NCI-H1694 treated with DMSO at 0.1 percent for 48 hours (cell line): ENCODE results near the gene RBM7.

ENCODE experiments used
- DNase-seq: peaks from one replicate; lab custom pipeline; 2025; lab: John Stamatoyannopoulos, UW

The RBM7 gene, protein sequence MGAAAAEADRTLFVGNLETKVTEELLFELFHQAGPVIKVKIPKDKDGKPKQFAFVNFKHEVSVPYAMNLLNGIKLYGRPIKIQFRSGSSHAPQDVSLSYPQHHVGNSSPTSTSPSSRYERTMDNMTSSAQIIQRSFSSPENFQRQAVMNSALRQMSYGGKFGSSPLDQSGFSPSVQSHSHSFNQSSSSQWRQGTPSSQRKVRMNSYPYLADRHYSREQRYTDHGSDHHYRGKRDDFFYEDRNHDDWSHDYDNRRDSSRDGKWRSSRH

DNA sequence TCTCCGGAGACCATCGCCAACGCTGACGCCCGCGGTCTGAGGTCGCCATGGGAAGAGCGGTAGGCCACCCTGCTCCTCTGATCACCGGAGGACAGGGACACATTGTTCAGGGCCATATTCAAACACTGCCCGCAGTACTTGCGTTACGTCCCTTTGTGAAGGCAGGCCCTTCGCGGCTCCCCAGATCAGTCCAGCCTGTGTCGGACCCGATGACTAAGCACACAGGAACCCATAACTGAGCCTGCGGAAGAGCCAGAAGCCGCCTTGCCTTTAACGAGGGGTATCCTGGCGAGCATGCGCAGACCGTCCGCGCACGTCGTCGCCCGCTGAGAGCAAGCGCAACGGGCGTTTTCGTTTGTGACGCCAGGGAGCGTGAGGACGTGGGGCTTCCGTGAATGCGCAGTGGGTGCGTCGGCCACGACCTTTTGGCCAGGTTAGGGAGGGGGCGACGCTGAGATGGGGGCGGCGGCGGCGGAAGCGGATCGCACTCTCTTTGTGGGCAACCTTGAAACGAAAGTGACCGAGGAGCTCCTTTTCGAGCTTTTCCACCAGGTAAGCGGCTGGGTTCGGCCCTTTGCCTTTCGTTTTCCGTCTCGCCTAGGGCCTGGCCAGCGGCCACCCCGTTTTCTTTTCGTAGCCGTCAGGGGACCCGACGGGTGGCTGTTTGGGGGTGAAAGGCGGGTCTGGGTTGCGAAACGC, at the start of gene RBM7, which contains the start of gene C11orf71:
TSS of gene RBM7 (plus strand) at position 451 of the 699 bp plus-strand sequence. CDS start at position 457, 6 bp downstream.
TSS of gene C11orf71 (minus strand) at position 296 of the 699 bp plus-strand sequence. CDS start at position 116, 180 bp downstream.
- peak; percentile 55 for DNase-seq

DNA sequence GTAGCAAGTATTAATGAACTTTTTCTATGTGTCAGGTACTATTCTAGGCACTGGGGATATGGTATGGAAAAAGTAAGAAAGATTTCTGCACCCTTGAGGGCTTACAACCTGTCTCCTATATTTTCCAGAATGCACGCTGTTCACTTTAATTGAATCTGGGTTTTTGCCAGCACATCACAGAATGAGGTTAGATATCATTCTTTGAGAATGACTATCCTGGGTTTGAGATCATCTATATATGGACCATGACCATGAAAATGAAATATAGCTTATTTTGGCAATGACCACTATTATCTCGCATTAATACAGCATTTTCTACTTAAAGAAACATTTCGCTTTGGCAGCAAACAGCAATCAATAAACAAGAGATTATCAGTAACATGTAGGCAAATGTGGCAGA, 47.0 kb upstream of the RBM7 start:
- no peak for DNase-seq

- DNase-seq = no peak
These were observed 46.4 kb upstream of the RBM7 start for GRCh38 chr11:114354076-114354475.

- no peak for DNase-seq
These were observed 41.8 kb upstream of the RBM7 start for GRCh38 chr11:114358716-114359115.

DNA sequence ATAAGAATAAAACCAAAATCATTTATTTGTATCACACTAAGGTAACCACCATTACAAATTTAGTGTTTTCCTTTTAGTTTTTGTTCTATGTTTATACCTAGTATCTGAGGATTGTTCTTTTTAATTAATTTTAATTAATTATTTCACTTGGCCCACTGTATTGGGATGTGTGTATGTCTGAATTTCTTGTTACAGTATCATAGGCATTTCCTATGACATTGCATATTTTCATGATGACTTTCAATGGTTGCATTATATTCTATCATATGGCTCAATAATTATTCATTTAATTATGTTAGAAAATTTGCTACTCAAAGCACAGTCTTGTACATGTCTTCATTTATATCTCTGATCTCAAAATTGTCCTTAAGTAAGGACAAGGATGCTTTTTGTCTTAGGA, 41.1 kb upstream of the RBM7 start:
- no peak for DNase-seq

GRCh38 chr11:114362326-114362725, 38.1 kb upstream of the RBM7 start:
- DNase-seq = no peak

DNA sequence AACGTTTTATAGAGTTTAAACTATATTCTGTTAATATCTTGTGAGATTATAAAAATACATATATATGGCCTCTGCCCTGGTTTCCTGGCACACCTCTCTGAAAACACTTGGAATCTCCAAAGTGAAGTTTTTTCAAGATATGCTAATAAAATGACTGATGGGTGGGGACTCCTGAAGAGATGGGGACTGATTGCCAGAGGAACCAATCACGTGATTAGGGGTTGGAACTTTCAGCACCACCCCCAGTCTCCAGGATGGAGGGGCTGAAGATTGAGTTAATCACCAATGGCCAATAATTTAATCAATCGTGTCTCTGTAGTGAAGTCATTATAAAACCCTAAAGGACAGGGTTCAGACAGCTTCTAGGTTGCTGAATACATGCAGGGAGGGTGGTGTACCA, 37.5 kb upstream of the RBM7 start:
- DNase-seq = no peak

- no peak for DNase-seq
These were observed 33.9 kb upstream of the RBM7 start for GRCh38 chr11:114366331-114367243.

DNA sequence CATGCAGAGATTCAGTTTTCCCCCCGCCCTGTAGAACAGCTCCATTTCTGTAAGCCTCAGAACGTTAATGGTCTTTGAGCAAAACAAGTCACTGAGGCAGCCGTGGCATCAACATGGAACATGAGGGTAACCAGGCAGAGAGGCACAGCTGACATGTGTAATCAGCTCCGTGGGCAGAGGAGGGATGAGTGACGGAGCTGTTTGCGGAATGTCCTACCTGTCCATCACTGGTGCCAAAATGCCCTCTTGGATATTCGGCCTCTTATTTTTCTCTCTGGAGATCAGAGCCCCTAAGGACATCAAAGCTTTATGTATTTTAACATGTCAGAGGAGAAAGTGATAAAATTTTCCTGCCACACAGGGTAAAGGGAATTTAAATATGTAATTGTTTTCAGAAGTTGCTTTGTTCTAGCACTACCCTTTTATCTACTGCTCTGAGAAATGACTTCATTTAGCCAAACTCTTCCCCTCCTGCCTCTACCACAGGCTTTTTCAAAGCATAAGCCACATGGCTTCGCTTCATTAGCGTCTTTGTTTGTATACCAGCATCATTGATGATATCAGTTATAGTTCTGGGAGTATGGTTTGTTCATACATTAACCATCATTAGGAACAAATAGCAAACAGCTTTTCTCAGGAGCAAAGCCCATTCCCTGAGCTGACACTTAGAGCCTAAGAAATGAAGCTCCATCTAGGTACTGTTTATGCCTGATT, 33.1 kb upstream of the RBM7 start:
- no peak for DNase-seq

DNA sequence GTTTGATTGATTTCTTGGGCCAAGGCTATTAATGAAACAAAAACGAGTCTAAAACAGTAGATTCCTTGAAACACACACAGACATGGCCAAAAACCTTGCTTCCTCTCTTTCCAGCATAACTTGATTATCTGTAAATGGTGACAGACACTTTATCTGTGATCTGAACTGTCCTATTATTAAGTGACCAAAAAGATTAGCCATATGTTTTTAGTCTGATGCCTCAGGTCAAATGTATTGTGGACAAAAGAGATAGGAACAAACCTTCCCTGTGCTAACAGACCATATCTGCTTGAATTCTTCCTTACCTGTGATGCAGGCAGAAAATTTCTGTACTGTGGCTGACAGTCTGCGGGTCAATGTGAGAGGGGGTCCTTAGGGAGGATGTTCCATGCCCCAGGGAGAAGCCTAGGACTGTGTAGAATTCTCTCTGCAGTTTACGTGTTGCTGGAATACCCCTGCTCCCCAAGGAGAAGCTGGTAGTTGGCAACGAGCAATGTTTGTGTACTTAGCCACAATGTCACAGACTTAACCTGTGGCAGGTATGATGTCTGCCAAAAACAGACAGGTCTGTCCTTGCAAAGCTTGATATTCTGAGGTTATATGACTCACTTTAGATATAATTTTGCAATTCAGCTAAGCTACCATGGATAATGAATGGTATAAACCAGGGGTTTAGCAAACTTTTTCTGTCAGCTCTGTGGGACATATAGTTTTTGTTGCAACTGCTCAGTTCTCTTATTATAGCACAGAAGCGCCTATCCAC, 31.4 kb upstream of the RBM7 start:
- no peak for DNase-seq

- DNase-seq = no peak
These were observed 25.4 kb upstream of the RBM7 start for GRCh38 chr11:114375052-114375451.

DNA sequence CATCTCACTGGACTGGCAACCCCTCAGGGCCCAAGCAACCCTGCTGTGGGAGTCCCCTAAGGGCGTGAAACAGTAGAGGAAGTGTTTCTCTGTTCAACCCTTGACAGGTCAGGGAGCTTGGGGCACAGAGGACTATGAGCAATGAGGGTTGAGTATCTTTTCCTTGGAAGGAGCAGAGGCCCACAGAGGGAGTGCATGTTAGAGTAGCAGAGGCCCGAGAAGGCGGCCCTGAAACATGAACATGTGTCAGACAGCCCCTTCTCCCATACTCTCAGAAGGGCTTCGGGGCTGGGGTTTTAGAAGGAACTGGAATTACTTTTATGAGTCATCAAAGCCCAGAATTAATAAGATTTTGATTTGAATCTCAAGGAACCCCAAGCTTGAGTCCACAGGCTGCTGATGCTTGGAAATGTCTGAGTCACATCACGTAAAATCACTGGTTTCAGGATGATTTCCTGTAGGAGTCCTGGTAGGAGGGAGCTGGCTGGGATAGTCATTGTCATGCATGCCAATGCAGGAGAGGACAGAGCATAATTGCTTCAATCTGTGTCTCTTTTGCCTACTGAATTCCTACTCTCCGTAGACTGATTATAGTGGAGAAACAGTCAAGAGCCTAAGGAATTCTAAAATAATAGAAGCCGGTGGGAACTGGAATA, 22.7 kb upstream of the RBM7 start:
- DNase-seq = no peak

DNA sequence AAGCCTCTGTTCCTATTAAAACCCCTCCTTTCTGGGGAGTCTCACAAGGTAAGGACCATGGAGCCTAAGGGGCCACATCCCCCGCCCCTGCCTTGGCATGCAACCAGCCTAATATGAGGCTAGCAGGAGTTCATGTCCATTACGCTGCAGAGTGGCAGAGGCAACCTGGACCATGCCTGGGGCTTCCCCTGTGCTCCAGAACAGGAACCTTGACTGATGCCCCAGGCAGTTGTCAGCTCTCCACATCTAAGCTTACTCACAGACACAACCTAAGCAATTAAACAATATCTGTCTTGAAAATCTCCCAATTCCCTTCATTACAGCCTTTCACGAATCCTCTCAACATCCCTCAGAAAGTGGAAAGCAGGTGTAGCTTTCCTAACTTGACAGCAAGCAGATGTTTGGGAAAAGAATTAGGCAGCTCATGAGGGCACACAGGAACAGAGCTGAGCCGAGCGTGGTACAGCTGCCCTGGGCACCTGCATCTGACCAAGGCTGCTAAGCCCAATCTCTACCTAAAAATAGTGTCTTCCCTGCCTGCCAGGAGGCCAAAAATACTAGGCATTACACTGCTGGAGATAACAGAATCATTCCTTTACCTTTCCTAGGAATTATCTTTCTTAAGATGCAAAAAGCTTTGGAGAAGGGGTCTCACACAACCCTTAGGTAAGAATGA, 20.9 kb upstream of the RBM7 start:
- no peak for DNase-seq

DNA sequence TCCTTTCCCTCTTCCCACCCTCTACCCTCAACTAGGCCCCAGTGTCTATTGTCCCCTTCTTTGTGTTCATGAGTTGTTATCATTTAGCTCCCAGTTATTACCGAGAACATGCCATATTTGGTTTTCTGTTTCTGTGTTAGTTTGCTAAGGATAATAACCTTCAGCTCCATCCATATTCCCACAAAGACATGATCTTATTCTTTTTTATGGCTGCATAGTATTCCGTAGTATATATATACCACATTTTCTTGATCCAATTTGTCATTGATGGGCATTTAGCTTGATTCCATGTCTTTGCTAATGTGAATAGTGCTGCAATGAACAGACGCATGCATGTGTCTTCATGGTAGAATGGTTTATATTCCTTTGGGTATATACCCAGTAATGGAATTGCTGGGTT, 18.0 kb upstream of the RBM7 start:
- DNase-seq = no peak

GRCh38 chr11:114384487-114384886, 16.0 kb upstream of the RBM7 start:
- no peak for DNase-seq

GRCh38 chr11:114386131-114386530, 14.3 kb upstream of the RBM7 start:
- no peak for DNase-seq

- no peak for DNase-seq
These were observed 13.9 kb upstream of the RBM7 start for GRCh38 chr11:114386545-114386944.

- no peak for DNase-seq
These were observed 7.5 kb upstream of the RBM7 start for GRCh38 chr11:114392735-114393667.

- DNase-seq = no peak
These were observed 4.7 kb upstream of the RBM7 start for GRCh38 chr11:114395736-114396135.
